ENCODE measurements around the gene MPHOSPH6.
"Not testable (repeated sequence)": the region's sequence is repeated elsewhere in the genome, so short reads cannot be mapped to it uniquely, and the experiment has no call there.

Gene MPHOSPH6

GRCh38 chr16:82113741-82114140 lies 56.3 kb downstream of the MPHOSPH6 start:
- no peak for FAIRE-seq

GRCh38 chr16:82111944-82112343 lies 58.1 kb downstream of the MPHOSPH6 start:
- FAIRE-seq, result no peak

GRCh38 chr16:82109266-82109665 lies 60.8 kb downstream of the MPHOSPH6 start:
- FAIRE-seq, result not testable (repeated sequence)

GRCh38 chr16:82108774-82109173 lies 61.2 kb downstream of the MPHOSPH6 start:
- FAIRE-seq, result no peak

GRCh38 chr16:82108100-82108499 lies 61.9 kb downstream of the MPHOSPH6 start:
- no peak for FAIRE-seq

GRCh38 chr16:82105107-82105506 lies 64.9 kb downstream of the MPHOSPH6 start:
- no peak for FAIRE-seq

All from endometrium (tissue), 2 donors.